Activated T-helper 1 cell treated with Interleukin-2 at 50 U/mL for 16 hours (primary cell): ENCODE data around the gene GDF3.
A peak's percentile ranks its signal among the peaks of the same experiment; 100 is the strongest.

Experiments
- DNase-seq: peaks from one replicate; pipeline ENCODE4 v3.0.0-alpha.2; 2020; ENCODE audit warnings: low read depth

The GDF3 gene

DNA sequence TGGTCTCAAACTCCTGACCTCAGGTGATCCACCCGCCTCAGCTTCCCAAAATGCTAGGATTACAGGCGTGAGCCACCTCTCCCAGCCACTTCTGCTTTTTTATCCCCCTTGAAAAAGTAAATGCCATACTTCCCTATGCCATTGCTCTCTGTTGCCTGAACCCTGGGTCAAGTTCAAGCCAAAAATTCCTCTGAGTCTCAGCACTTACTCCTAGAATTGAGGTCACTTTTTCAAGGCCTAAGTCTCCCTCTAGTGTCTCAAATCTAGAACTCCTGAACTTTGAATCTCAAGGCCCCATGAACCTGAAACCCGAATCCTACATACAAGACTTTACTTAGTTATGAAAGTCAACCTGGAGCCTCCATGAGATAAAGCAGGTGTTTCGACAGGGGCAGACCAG, 28.4 kb downstream of the GDF3 start:
- DNase-seq, result no peak

DNA sequence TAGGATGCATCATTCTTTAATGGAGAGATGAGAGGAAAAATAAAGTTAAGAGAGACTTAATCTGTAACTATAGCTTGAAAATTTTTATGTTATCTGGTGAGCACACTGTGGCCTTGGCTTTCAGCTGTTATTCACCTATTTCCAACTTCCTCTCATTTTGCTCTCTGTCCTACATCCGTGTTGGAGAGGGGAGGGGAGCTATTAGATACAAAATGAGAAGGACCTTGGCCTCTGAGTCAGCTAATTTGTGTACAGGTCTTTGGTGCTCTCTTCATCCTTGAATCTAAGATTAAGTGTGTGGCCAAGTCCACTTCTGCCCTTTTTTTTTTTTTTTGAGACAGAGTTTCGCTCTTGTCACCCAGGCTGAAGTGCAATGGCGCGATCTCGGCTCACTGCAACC, 29.0 kb downstream of the GDF3 start:
- DNase-seq, result no peak

- no peak for DNase-seq
Measured at GRCh38 chr12:7661741-7662140, 33.8 kb downstream of the GDF3 start.

GRCh38 chr12:7656121-7656520, 39.5 kb downstream of the GDF3 start:
- no peak for DNase-seq

- DNase-seq, result no peak
Measured at GRCh38 chr12:7650091-7650490, 45.5 kb downstream of the GDF3 start.

DNA sequence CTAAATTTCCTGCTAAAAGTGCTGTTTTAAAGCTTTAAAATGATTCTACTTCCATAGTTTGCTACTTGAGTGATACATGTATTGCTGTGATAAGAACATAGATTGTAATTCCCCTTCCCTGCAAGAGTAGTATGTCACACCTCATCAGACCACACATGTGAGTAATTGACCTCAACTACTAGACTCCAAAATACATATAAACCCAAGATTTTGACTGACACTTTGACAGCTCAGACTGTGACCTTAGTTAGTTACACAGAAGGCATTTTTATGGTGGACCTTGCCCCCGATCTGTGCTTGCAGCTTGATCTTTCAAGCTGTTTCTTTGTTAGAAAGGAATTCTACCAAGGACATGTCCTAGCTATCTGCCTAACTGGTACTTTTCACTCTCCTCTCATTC, 48.5 kb downstream of the GDF3 start:
- no peak for DNase-seq

DNA sequence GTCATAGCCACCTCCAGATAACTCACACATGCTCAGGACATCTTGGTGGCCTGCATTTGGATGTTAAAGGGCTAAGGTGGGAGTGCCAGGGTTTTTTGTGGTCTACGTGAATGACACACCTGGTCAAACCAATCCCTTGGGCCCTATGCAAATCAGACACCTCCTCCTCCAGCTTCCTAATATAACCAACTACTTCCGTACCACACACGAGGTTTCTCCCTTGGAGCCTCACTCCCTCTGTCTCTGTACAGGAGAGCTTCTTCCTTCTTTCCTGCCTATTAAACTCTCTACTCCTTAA, 49.4 kb downstream of the GDF3 start:
- DNase-seq, result no peak

DNA sequence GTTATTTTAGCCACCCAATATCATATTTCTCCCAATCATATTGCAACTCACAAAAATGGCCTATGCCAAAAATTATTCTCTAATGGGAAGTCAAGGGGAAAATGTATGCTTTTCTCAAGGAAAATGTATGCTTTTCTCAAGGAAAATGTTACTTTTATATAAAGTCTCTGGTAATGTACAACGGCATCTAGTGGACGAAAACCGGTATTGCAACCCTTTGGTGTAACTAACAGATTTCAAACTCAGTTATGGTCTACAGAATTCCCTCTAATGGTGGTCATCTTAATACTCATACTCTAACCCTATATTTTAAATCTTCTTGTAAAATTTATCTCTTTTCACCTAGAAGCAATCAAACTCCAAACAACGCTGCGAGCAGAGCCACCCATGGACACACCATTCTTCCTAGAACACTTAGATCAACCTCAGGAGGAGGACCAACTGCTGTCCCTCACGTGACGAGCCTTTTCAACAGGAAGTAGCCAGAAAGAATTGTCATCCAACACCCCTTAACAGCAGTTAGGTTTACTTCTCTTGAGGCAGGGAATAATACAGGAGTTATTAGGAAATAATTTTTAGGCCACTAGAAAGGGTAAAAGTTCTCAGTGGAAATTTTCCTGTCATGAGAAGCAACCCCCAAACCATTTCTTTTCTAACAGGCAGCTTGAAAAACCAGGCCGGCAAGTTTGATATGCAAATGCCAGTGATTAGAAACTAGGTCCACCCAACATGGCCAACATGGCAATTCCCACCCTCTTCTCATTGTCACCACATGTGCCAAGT, 50.0 kb downstream of the GDF3 start:
- DNase-seq, result no peak

- DNase-seq, result no peak
Measured at GRCh38 chr12:7642876-7643309, 52.7 kb downstream of the GDF3 start.

- no peak for DNase-seq
Measured at GRCh38 chr12:7642287-7642686, 53.3 kb downstream of the GDF3 start.

- DNase-seq, result peak; percentile 30
Measured at GRCh38 chr12:7640123-7640995, 55.2 kb downstream of the GDF3 start.
